Uterus (tissue), 2 donors: ENCODE measurements around the gene BRD7.

Experiments
- POLR2A ChIP-seq, 2 donors: fragments of 450-650 bp; IDR thresholded peaks; one replicate each; pipeline ENCODE4 v1.6.1; 2016; ENCODE audit warnings: antibody characterized with exemption in 2 of 2, mild to moderate bottlenecking in 1 of 2, moderate library complexity in 1 of 2
- TF ChIP-seq, protein P1 (sequence below), 4 experiments: fragments of 200-600 bp in 2 of 4; fragments of 450-650 bp in 2 of 4; sonication (generic) in 2 of 4; IDR thresholded peaks; one replicate each; pipeline ENCODE4 v1.5.1; 2016 to 2019; ENCODE audit warnings: antibody characterized with exemption in 4 of 4, mild to moderate bottlenecking in 2 of 4, moderate library complexity in 1 of 4

DNA sequence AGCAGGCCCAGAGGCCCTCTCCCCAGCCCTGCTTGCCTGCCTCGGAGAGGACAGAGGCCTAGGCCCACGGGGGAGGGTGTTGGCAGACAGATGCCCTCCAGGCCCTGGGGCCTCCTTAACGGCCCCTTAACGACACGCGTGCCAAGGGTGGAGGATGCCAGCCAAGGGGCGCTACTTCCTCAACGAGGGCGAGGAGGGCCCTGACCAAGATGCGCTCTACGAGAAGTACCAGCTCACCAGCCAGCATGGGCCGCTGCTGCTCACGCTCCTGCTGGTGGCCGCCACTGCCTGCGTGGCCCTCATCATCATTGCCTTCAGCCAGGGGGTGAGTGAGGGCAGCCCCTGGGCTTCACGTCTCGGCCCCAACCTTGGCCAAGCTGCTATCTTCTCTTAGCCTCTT lies 80.8 kb downstream of the BRD7 start:
- no peak for TF ChIP-seq POLR2A (IDR thresholded peaks at IDR 0.05)
- TF ChIP-seq, protein P1, sequence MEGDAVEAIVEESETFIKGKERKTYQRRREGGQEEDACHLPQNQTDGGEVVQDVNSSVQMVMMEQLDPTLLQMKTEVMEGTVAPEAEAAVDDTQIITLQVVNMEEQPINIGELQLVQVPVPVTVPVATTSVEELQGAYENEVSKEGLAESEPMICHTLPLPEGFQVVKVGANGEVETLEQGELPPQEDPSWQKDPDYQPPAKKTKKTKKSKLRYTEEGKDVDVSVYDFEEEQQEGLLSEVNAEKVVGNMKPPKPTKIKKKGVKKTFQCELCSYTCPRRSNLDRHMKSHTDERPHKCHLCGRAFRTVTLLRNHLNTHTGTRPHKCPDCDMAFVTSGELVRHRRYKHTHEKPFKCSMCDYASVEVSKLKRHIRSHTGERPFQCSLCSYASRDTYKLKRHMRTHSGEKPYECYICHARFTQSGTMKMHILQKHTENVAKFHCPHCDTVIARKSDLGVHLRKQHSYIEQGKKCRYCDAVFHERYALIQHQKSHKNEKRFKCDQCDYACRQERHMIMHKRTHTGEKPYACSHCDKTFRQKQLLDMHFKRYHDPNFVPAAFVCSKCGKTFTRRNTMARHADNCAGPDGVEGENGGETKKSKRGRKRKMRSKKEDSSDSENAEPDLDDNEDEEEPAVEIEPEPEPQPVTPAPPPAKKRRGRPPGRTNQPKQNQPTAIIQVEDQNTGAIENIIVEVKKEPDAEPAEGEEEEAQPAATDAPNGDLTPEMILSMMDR (IDR thresholded peaks at IDR 0.05), result no peak
